NCI-H446 (cell line): ENCODE results near the gene SOX1.

Experiments
- DNase-seq, 2 experiments: peaks; one replicate each; lab custom pipeline; 2025; lab: John Stamatoyannopoulos, UW

Gene SOX1

DNA sequence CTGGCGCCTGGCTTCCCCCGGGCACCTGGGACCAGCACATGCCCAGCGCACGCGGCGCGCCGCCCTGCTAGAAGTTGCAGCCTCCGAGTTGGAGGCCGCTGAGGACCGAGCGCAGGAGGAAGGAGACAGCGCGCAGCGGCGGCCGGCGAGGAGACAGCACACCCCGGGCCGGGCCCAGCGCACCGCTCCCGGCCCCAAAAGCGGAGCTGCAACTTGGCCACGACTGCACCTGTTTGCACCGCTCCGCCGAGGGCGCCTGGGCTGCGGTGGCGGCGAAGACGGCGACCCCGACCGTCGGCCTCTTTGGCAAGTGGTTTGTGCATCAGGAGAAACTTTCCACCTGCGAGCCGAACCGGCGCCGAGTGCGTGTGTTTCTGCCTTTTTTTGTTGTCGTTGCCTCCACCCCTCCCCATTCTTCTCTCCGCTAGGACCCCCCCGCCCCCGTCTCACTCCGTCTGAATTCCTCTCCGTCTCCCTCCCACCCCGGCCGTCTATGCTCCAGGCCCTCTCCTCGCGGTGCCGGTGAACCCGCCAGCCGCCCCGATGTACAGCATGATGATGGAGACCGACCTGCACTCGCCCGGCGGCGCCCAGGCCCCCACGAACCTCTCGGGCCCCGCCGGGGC is at the start of gene SOX1:
Gene SOX1 (plus strand): TSS at position 34 of the 626 bp plus-strand sequence. CDS start 510 bp downstream, at position 544.
- no peak for DNase-seq

DNA sequence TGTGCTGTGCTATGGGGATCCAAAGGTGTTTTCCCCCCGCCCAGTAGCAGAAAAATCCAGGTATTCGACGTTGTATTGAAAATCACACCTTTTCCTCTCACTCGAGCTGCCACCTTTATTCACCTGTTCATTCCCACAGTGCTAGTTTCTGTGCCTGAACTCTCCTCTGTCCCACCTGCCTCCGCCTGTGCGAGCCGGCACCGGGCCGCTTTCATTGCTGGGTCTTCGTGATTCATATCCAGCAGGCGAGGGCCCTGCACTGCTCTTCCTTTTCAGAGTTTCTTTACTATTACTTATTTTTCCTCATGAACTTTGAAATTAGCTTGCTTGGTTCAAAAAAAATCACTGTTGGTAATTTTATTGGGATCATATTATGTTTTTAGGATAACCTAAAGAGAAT is 42.4 kb upstream of the SOX1 start:
- no peak for DNase-seq

GRCh38 chr13:112027250-112027649 is 39.7 kb upstream of the SOX1 start:
- no peak for DNase-seq

DNA sequence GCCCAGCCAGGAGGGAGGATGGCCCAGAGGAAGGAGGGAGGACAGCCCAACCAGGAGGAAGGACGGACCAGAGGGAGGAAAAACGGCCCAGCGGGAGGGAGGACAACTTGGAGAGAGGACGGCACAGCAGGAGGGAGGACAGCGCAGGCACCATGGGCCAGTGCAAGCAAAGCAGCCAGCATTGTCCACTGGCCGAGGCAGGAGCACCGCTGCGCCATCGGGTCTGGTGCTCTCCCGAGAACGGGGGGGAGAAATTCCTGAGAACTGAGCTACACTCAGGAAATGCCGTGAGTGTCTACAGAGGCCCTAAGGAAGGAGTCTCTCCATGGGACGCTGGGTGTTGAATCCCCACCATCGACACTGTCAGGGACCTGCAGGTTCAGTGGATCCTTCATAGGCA is 38.5 kb upstream of the SOX1 start:
- DNase-seq, result no peak

GRCh38 chr13:112029143-112029542 is 37.8 kb upstream of the SOX1 start:
- no peak for DNase-seq

- no peak for DNase-seq
These were observed 34.6 kb upstream of the SOX1 start for GRCh38 chr13:112032186-112032993.

DNA sequence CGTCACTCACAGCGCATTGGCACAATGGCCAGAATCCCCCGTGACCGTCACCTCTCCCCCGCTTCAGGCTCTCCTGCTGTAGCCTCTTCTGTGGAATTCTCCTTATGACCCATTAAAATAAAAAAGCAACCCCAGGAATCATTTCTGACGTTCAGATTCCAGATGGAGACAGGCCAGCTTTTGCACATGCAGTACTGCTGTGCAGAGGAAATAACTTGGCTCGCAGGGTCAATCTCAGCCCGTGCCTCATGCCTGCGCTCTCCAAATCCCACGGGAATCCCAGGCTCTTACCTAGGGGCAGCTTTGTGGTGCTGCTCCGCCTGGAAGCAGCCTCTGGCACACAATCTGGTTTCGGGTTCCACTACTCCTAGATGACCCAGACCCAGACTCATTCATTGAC is 32.7 kb upstream of the SOX1 start:
- DNase-seq, result no peak

DNA sequence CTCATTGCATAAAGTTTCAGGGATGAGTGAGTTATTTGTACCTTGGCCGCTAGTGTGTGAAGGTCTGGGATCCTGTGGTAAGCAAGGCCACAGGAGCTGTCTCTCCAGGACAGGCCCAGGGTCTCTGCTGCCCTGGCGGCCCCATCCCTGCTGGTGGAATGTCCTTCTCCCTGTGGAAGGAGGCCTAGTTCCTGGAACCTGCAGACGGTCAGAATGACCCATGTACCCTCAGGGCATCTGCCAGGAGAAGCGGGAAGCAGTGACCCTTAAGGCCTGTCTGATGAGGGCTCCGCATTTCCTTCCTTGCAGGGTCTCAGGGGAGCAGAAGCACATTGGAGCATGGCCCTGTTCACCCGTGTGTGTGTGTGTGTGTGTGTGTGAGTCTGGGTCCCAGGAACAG is 32.1 kb upstream of the SOX1 start:
- no peak for DNase-seq

GRCh38 chr13:112042496-112042895 is 24.5 kb upstream of the SOX1 start:
- no peak for DNase-seq

- DNase-seq, result no peak
These were observed 14.7 kb upstream of the SOX1 start for GRCh38 chr13:112052213-112052612.

GRCh38 chr13:112053167-112053743 is 13.7 kb upstream of the SOX1 start:
- DNase-seq, result no peak

GRCh38 chr13:112053744-112054615 is 13.0 kb upstream of the SOX1 start:
- DNase-seq, result no peak

- no peak for DNase-seq
These were observed 12.3 kb upstream of the SOX1 start for GRCh38 chr13:112054616-112055015.

- no peak for DNase-seq
These were observed 11.7 kb upstream of the SOX1 start for GRCh38 chr13:112055036-112055914.

- DNase-seq, result no peak
These were observed 11.1 kb upstream of the SOX1 start for GRCh38 chr13:112055915-112056269.

DNA sequence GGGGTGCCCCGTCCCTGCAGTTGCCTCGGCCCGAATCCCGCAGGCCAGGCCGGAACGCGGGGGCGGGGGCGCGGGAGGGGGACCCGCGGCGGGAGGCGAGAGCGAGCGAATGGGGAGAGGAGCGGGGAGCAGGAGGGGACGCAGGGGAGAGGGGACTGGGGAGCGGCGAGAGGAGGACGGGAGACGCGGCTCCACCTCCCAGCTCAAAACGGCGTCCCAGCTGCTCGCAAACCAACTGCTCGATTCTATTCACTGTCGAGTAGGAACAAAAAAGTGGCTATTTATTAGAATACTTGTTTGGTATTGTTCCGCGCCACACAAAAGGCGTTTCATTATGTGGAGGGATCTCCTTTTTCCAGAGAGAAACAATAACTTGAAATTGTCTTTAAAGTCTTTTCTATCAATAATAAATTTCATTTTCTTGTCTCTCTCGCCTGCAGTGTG is 10.6 kb upstream of the SOX1 start:
- no peak for DNase-seq

- DNase-seq, result no peak
These were observed 10.1 kb upstream of the SOX1 start for GRCh38 chr13:112056739-112057438.

GRCh38 chr13:112057439-112057735 is 9.6 kb upstream of the SOX1 start:
- DNase-seq, result no peak

GRCh38 chr13:112057736-112058518 is 9.0 kb upstream of the SOX1 start:
- no peak for DNase-seq

DNA sequence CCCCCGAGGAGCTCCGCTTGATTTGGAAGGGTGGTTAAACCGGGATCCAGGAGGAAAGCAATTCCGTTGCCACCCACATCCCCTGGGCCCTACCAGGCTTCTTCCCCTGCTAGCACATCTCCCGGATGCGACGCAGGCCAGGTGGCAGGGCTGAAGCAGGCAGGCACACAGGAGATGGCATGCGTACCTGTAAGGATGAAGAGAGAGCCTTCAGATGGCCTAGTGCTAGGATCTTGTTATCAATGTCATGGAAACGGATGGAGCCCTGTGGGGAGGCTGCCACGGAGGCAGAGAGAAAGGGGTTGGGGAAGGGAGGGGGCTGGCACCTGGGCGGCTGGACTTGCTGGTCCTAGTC is 8.5 kb upstream of the SOX1 start:
- no peak for DNase-seq
